A549 (cell line): ENCODE data around the gene NTN4. TPM values are rescaled to one million over a fixed set of nuclear protein-coding genes. Genes with fewer than 3 reads are reported as not detected.

Experiments used
- ATAC-seq, 2 experiments: fragments of 200-7000 bp in 1 of 2; fragments of >200 bp in 1 of 2; cut with Nextera tagmentation in 1 of 2; cut with Tn5 transposase in 1 of 2; 3 replicates each; pipeline versions ENCODE4 v1.8.0 to v1.9.1; 2018 to 2020; ENCODE audit warnings: mild to moderate bottlenecking in 1 of 2, moderate library complexity in 1 of 2
- CTCF ChIA-PET: fragments of 300-600 bp; sonication (Branson Sonifier 250); formaldehyde crosslinking; extraction: SDS; loops from one replicate; lab custom pipeline; 2021; ENCODE audit warnings: antibody characterized with exemption, inconsistent platforms; lab: Yijun Ruan, JAX
- POLR2A ChIA-PET: fragments of 350-600 bp; formaldehyde crosslinking; extraction: SDS; loops from one replicate; lab custom pipeline; 2021; ENCODE audit warnings: antibody characterized with exemption, inconsistent platforms; lab: Yijun Ruan, JAX
- DNase-seq, 2 experiments: peaks; one replicate each; pipeline versions ENCODE4 v3.0.0 to v3.0.0-alpha.2; 2011 to 2016; ENCODE audit warnings: low read depth in 1 of 2, low spot score in 1 of 2
- FAIRE-seq: peaks from 2 replicates; lab custom pipeline; 2011; peaks lifted over from hg19 to GRCh38; lab: Jason Lieb, UNC
- H3K27ac ChIP-seq, 2 experiments: fragments of >200 bp; sonication (Bioruptor Twin); formaldehyde crosslinking; 3 replicates each; pipeline ENCODE4 v1.5.1; 2016 to 2017
- H3K4me1 ChIP-seq: fragments of >200 bp; sonication (Bioruptor Twin); formaldehyde crosslinking; 3 replicates; pipeline ENCODE4 v1.6.1; 2016
- H3K4me2 ChIP-seq: fragments of >200 bp; sonication (Bioruptor Twin); formaldehyde crosslinking; 3 replicates; pipeline ENCODE4 v1.6.1; 2016
- H3K4me3 ChIP-seq: fragments of >200 bp; sonication (Bioruptor Twin); formaldehyde crosslinking; 3 replicates; pipeline ENCODE4 v1.5.1; 2016
- H3K9me3 ChIP-seq: fragments of >200 bp; sonication (Bioruptor Twin); formaldehyde crosslinking; 3 replicates; pipeline ENCODE4 v1.6.1; 2016
- ATOH8 ChIP-seq: fragments of 250-450 bp; sonication (Bioruptor Pico); IDR thresholded peaks from 2 replicates; pipeline ENCODE4 v1.5.0; 2020; ENCODE audit warnings: low read depth, mild to moderate bottlenecking, moderate library complexity
- BCL3 ChIP-seq: fragments of >200 bp; sonication (Bioruptor Twin); formaldehyde crosslinking; IDR thresholded peaks from 3 replicates; pipeline ENCODE4 v1.6.1; 2016
- BHLHE40 ChIP-seq: IDR thresholded peaks from 2 replicates; pipeline ENCODE4 v1.6.1; 2012; ENCODE audit warnings: low read depth, low read length, inconsistent platforms
- CBX2 ChIP-seq: fragments of 200-600 bp; sonication (generic); IDR thresholded peaks from 2 replicates; pipeline ENCODE4 v1.6.1; 2016; ENCODE audit warnings: low read depth, mild to moderate bottlenecking, borderline replicate concordance
- CEBPB ChIP-seq, 2 experiments: fragments of >200 bp in 1 of 2; sonication (Bioruptor Twin) in 1 of 2; formaldehyde crosslinking in 1 of 2; IDR thresholded peaks; 2 replicates each; pipeline ENCODE4 v1.6.1; 2012 to 2016
- CHD2 ChIP-seq: fragments of 150-350 bp; IDR thresholded peaks from 2 replicates; pipeline ENCODE4 v1.6.1; 2014; ENCODE audit warnings: low read length; ENCODE audit not compliant: partially characterized antibody
- CHD4 ChIP-seq: fragments of 200-600 bp; sonication (generic); IDR thresholded peaks from 2 replicates; pipeline ENCODE4 v1.6.1; 2016; ENCODE audit warnings: antibody characterized with exemption, mild to moderate bottlenecking, borderline replicate concordance
- CTCF ChIP-seq: fragments of >200 bp; sonication (Bioruptor Twin); formaldehyde crosslinking; IDR thresholded peaks from 3 replicates; pipeline ENCODE4 v1.5.1; 2016
- E2F6 ChIP-seq: IDR thresholded peaks from 2 replicates; pipeline ENCODE4 v1.6.1; 2012; ENCODE audit warnings: low read depth, borderline replicate concordance
- EHMT2 ChIP-seq: fragments of 200-600 bp; sonication (generic); IDR thresholded peaks from 2 replicates; pipeline ENCODE4 v1.6.1; 2016; ENCODE audit warnings: antibody characterized with exemption, low read depth, mild to moderate bottlenecking, moderate library complexity
- ELK1 ChIP-seq: fragments of 150-350 bp; IDR thresholded peaks from 2 replicates; pipeline ENCODE4 v1.6.1; 2014; ENCODE audit warnings: low read depth, mild to moderate bottlenecking, low read length
- ESRRA ChIP-seq: fragments of 150-350 bp; IDR thresholded peaks from 2 replicates; pipeline ENCODE4 v1.6.1; 2014; ENCODE audit warnings: mild to moderate bottlenecking, low read length, borderline replicate concordance
- FOXS1 ChIP-seq: fragments of 250-450 bp; sonication (Bioruptor Pico); IDR thresholded peaks from 2 replicates; pipeline ENCODE4 v1.5.0; 2020; ENCODE audit warnings: mild to moderate bottlenecking, moderate library complexity
- HEYL ChIP-seq: fragments of 250-450 bp; sonication (Bioruptor Pico); IDR thresholded peaks from 2 replicates; pipeline ENCODE4 v1.8.0; 2021; ENCODE audit warnings: mild to moderate bottlenecking, moderate library complexity
- JUN ChIP-seq, 2 experiments: fragments of >200 bp; sonication (Bioruptor Twin); formaldehyde crosslinking; IDR thresholded peaks; 2 replicates in 1 of 2; 3 replicates in 1 of 2; pipeline ENCODE4 v1.6.1; 2016 to 2017
- MYC ChIP-seq: IDR thresholded peaks from 2 replicates; pipeline ENCODE4 v1.6.1; 2012; ENCODE audit warnings: mild to moderate bottlenecking, inconsistent platforms, low read length, improper control_type of control experiment, borderline replicate concordance
- NFE2L2 ChIP-seq: fragments of 150-350 bp; conservative IDR thresholded peaks from 2 replicates; pipeline ENCODE4 v1.6.1; 2014; ENCODE audit warnings: low read length
- RCOR1 ChIP-seq: fragments of 150-350 bp; IDR thresholded peaks from 2 replicates; pipeline ENCODE4 v1.6.1; 2014; ENCODE audit warnings: antibody characterized with exemption, low read length, low read depth
- REST ChIP-seq: fragments of 200-600 bp; sonication (generic); IDR thresholded peaks from 2 replicates; pipeline ENCODE4 v1.6.1; 2016; ENCODE audit warnings: antibody characterized with exemption, mild to moderate bottlenecking, moderate library complexity
- TFCP2L1 ChIP-seq: fragments of 250-450 bp; sonication (Bioruptor Pico); IDR thresholded peaks from 2 replicates; pipeline ENCODE4 v1.5.0; 2021; ENCODE audit warnings: mild to moderate bottlenecking
- USF2 ChIP-seq: fragments of 450-650 bp; IDR thresholded peaks from 2 replicates; pipeline ENCODE4 v1.6.1; 2014; ENCODE audit warnings: antibody characterized with exemption
- WGBS: methylation state at CpG from one replicate; pipeline ENCODE4 v1.1.6; 2017; ENCODE audit errors: missing lambda C conversion rate; 5-methylcytosine and 5-hydroxymethylcytosine counted together
- polyA plus RNA-seq, 4 experiments: library from polyadenylated mRNA; depleted of rRNA in 3 of 4; stranded (reverse); fragments of >200 nt; fragmentation: RNase III in 1 of 4; extraction: RNeasy Plus Mini Kit Qiagen cat#74134 plus additional on column Dnase treatment in 1 of 4; gene quantifications; 2 replicates in 3 of 4; 3 replicates in 1 of 4; pipeline ENCODE4 v1.2.3, GENCODE V29; 2011 to 2017

Gene NTN4
- polyA plus RNA-seq, 2 of the 4 experiments (the other 2 are of a cell fraction) = 37.3 to 132 TPM

- no peak; a peak in 2 of 6 replicates for ATAC-seq
- no peaks in the 10 kb centered on the region for H3K9me3 ChIP-seq
- TF ChIP-seq ELK1 = no peak
- no peak overlapping the region for H3K4me3 ChIP-seq
- CTCF ChIA-PET = interaction anchor here (1.1 kb wide), 1 partner anchor 9 kb away, joined by 3 read pairs; no protein-coding TSS in a partner anchor
- POLR2A ChIA-PET = no interaction called here
- WGBS = 65% methylated on average over 3 of the region's 3 CpGs
- no peak for FAIRE-seq
- DNase-seq = no peak
- peak overlapping the region in 1 of 2 experiments; percentile 71; a peak in 4 of 6 replicates for H3K27ac ChIP-seq
- no peak overlapping the region for H3K4me2 ChIP-seq
- peaks cover 20% of the 10 kb centered on the region for H3K4me1 ChIP-seq
Measured at GRCh38 chr12:95641299-95641952, 149.1 kb downstream of the NTN4 start.

GRCh38 chr12:95640516-95640915 lies 150.0 kb downstream of the NTN4 start:
- no peak overlapping the region for H3K4me2 ChIP-seq
- ATAC-seq = no peak
- TF ChIP-seq CEBPB (IDR thresholded peaks at IDR 0.05) (no peak), ATOH8 (CRISPR knock-in tag) (no peak), RCOR1 (no peak), MYC (no peak), HEYL (no peak), NFE2L2 (no peak), E2F6 (no peak), CHD4 (no peak), FOXS1 (CRISPR knock-in tag) (no peak), EHMT2 (no peak), CTCF (no peak), CBX2 (no peak), BHLHE40 (no peak), TFCP2L1 (no peak), CHD2 (no peak), REST (no peak), ESRRA (no peak), USF2 (no peak), BCL3 (no peak), JUN (IDR thresholded peaks at IDR 0.05) (no peak)
- TF ChIP-seq, all 56 proteins: peak for 0
- DNase-seq = no peak
- ChIA-PET POLR2A (no interaction called here), CTCF (interaction anchor here (1.1 kb wide), 1 partner anchor 10 kb away, joined by 3 read pairs; no protein-coding TSS in a partner anchor)
- no peaks in the 10 kb centered on the region for H3K9me3 ChIP-seq
- FAIRE-seq = no peak
- peaks cover 22% of the 10 kb centered on the region for H3K4me1 ChIP-seq
- H3K4me3 ChIP-seq = no peak overlapping the region
- WGBS = 80% methylated on average over 3 of the region's 3 CpGs
- H3K27ac ChIP-seq = peak overlapping the region in 1 of 2 experiments; percentile 71; a peak in 3 of 6 replicates
